Measurements from ENCODE around the gene ERBB4. TPM values are rescaled to one million over a fixed set of nuclear protein-coding genes. Genes with fewer than 3 reads are reported as not detected.
A peak's percentile ranks its signal among the peaks of the same experiment; 100 is the strongest.

ERBB4 gene
- total and polyA plus RNA-seq, 2 of the 8 experiments (the other 6 are each of a cell fraction or from before 2014, with no cell fraction given): 0.34 to 1.3 TPM

DNA sequence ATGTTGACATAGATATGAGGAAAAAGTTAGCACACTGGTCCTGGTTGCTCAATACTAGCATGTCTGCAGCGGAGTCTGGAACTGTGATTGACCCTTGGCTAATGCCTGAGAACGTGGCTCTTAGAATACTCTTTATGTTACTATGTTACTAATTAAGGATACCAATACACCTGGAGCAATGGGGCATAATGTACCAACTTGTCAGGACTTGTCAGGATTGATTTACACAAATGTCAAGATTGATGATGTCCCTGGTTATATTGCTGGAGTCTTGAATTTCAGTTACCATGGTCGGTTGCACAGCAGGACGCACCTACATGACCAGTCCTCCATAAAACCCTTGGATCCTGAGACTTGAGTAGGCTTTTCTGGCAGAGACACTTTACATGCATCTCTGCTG lies 1171.3 kb downstream of the ERBB4 start:
- peaks cover 0 to 3% of the 10 kb centered on the region in 2 experiments; a peak in 1 of 4 replicates for H3K9me3 ChIP-seq (ENCODE audit: insufficient read depth in 2 of 2, low read depth in 1 of 2, low read length in 1 of 2)
- FAIRE-seq: no peak
- no peaks in the 10 kb centered on the region for H3K79me2 ChIP-seq (ENCODE audit: control insufficient read depth in 1 of 2, insufficient read depth in 2 of 2, low read length in 2 of 2)
- H4K20me1 ChIP-seq (replicated peaks in 1 of 2; ENCODE audit: control insufficient read depth in 1 of 2, insufficient read depth in 2 of 2, low read length in 2 of 2): no peaks in the 10 kb centered on the region
- H3K4me2 ChIP-seq (ENCODE audit: insufficient read depth in 1 of 2, low read depth in 2 of 2, low read length in 2 of 2): no peak overlapping the region
- WGBS, 2 experiments (ENCODE audit: extremely low coverage in 1 of 2, insufficient coverage in 1 of 2, insufficient read length in 1 of 2, insufficient replicate concordance in 2 of 2, low coverage in 1 of 2, low lambda C conversion rate in 2 of 2, missing lambda C conversion rate in 1 of 2): 95% methylated on average over 4 of the region's 4 CpGs; no CpG with 5 or more reads in 1 of the 2 experiments
- no peak overlapping the region for H2AK5ac ChIP-seq (ENCODE audit: low read depth, low read length)
- H2BK15ac ChIP-seq (ENCODE audit: low read length): no peak overlapping the region
- no peak overlapping the region; the same call in 1 of the 2 replicates for H3K18ac ChIP-seq (ENCODE audit: extremely low read depth, low read length)
- H3K56ac ChIP-seq (replicated peaks; ENCODE audit: insufficient read length, low read depth, low read length): no peak overlapping the region
- no peak overlapping the region for H4K8ac ChIP-seq (ENCODE audit: extremely low read depth, insufficient read depth, low read length)
- no peak overlapping the region for H4K5ac ChIP-seq (ENCODE audit: insufficient read length, low read depth, low read length)
- ChIA-PET CTCF (ENCODE audit: partially characterized antibody) (no interaction called here), POLR2A (ENCODE audit: partially characterized antibody) (no interaction called here)
- peaks cover 0 to 6% (median 3%) of the 10 kb centered on the region in 4 experiments; a peak in 2 of 7 replicates for H3K4me1 ChIP-seq (replicated peaks in 1 of 4; ENCODE audit: control insufficient read depth in 3 of 4, insufficient read depth in 4 of 4, low read length in 3 of 4)
- H3K4ac ChIP-seq (replicated peaks; ENCODE audit: insufficient read length, low read depth, low read length): no peak overlapping the region
- H3K79me1 ChIP-seq (ENCODE audit: low read depth, low read length): no peaks in the 10 kb centered on the region
- no peak for DNase-seq (ENCODE audit: low read depth in 1 of 2, low spot score in 2 of 2)
- no peak overlapping the region for H4K91ac ChIP-seq (replicated peaks; ENCODE audit: insufficient read length, low read length)
- no peak overlapping the region for H2BK12ac ChIP-seq (ENCODE audit: low read depth, low read length)
- no peak overlapping the region for H3K9ac ChIP-seq (replicated peaks in 1 of 4; ENCODE audit: extremely low read depth in 1 of 4, low read depth in 3 of 4, low read length in 3 of 4)
- H3K4me3 ChIP-seq (ENCODE audit: extremely low read depth in 1 of 4, insufficient read depth in 2 of 4, low read depth in 3 of 4, low read length in 4 of 4): no peak overlapping the region
- H2BK20ac ChIP-seq (ENCODE audit: low read length): no peak overlapping the region
- TF ChIP-seq RNF2 (IDR thresholded peaks at IDR 0.05; ENCODE audit: borderline replicate concordance, low read depth, low read length, missing control alignments, poor library complexity, severe bottlenecking) (no peak), EP300 (IDR thresholded peaks at IDR 0.05; ENCODE audit: borderline replicate concordance in 1 of 2, low read depth in 2 of 2, low read length in 2 of 2) (no peak)
- TF ChIP-seq, protein P1, sequence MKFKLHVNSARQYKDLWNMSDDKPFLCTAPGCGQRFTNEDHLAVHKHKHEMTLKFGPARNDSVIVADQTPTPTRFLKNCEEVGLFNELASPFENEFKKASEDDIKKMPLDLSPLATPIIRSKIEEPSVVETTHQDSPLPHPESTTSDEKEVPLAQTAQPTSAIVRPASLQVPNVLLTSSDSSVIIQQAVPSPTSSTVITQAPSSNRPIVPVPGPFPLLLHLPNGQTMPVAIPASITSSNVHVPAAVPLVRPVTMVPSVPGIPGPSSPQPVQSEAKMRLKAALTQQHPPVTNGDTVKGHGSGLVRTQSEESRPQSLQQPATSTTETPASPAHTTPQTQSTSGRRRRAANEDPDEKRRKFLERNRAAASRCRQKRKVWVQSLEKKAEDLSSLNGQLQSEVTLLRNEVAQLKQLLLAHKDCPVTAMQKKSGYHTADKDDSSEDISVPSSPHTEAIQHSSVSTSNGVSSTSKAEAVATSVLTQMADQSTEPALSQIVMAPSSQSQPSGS (IDR thresholded peaks at IDR 0.05; ENCODE audit: low read length): no peak
- no peaks in the 10 kb centered on the region; a peak in 1 of 7 replicates for H3K27me3 ChIP-seq (replicated peaks in 1 of 4; ENCODE audit: control insufficient read depth in 3 of 4, extremely low read depth in 1 of 4, insufficient read depth in 3 of 4, low read length in 3 of 4)
- no peak overlapping the region for H3K27ac ChIP-seq (ENCODE audit: low read depth, low read length)
- no peak overlapping the region for H3K23ac ChIP-seq (ENCODE audit: insufficient read length)
- no peak overlapping the region for H3K14ac ChIP-seq (ENCODE audit: insufficient read length)
- H3K36me3 ChIP-seq (ENCODE audit: control insufficient read depth in 2 of 4, insufficient read depth in 4 of 4, low read length in 3 of 4): no peaks in the 10 kb centered on the region; a peak in 1 of 8 replicates
- H2AFZ ChIP-seq (ENCODE audit: low read length): 0 out of 2 replicates have a peak overlapping the region, but pooled peaks have one; percentile 79
- H2BK120ac ChIP-seq (replicated peaks; ENCODE audit: low read depth, low read length): no peak overlapping the region
- H3K23me2 ChIP-seq (ENCODE audit: low read depth, low read length): no peaks in the 10 kb centered on the region
- H2BK5ac ChIP-seq (ENCODE audit: low read depth, low read length): no peak overlapping the region
